Panc1 (cell line): ENCODE measurements around the gene MUS81.

Experiments used
- CTCF ChIP-seq: fragments of 450-650 bp; IDR thresholded peaks from 2 replicates; pipeline ENCODE4 v1.5.1; 2017; ENCODE audit warnings: mild to moderate bottlenecking
- POLR2AphosphoS5 ChIP-seq: IDR thresholded peaks from 2 replicates; pipeline ENCODE4 v1.6.1; 2012; ENCODE audit warnings: mild to moderate bottlenecking, low read depth, low read length, moderate library complexity
- REST ChIP-seq, 2 experiments: IDR thresholded peaks; 2 replicates each; pipeline ENCODE4 v1.6.1; 2011 to 2012; ENCODE audit warnings: low read depth in 2 of 2, control low read depth in 1 of 2, low read length in 1 of 2, mild to moderate bottlenecking in 1 of 2, moderate library complexity in 1 of 2; ENCODE audit not compliant: insufficient read depth in 1 of 2
- SIN3A ChIP-seq: IDR thresholded peaks from 2 replicates; pipeline ENCODE4 v1.6.1; 2012; ENCODE audit warnings: low read depth, mild to moderate bottlenecking, low read length, moderate library complexity, borderline replicate concordance; ENCODE audit not compliant: insufficient read depth
- TCF7L2 ChIP-seq: IDR thresholded peaks from 2 replicates; pipeline ENCODE4 v1.6.1; 2011; ENCODE audit warnings: mild to moderate bottlenecking, low read depth, low read length, inconsistent platforms

GRCh38 chr11:65872586-65873317 lies 12.5 kb downstream of the MUS81 start, which contains the start of gene EFEMP2:
- no peak for TF ChIP-seq CTCF
- TF ChIP-seq POLR2AphosphoS5, result no peak; the same call in 1 of the 2 replicates
- 0 out of 2 replicates have a peak, but pooled peaks have one; percentile 31 for TF ChIP-seq SIN3A
- no peak for TF ChIP-seq REST (IDR thresholded peaks at IDR 0.05; ENCODE audit: insufficient read depth in 1 of 2, low read depth in 2 of 2, low read length in 1 of 2)
- TF ChIP-seq TCF7L2, result no peak
